ENCODE data around the gene ISG20. TPM values are rescaled to one million over a fixed set of nuclear protein-coding genes. Genes with fewer than 3 reads are reported as not detected.

The ISG20 gene
- total and polyA plus RNA-seq, 2 donors (not counting 1 experiment from before 2014, with no cell fraction given): 190 to 232 TPM

GRCh38 chr15:88647351-88648105 is 8.7 kb downstream of the ISG20 start:
- 41% methylated on average over 6 of the region's 11 CpGs for WGBS (ENCODE audit: insufficient coverage)
- peak; percentile 63 for ATAC-seq (ENCODE audit: low read depth)
- ChIA-PET CTCF (interaction anchor here (0.6 to 2.3 kb wide), 6 partner anchors 9 to 187 kb away, joined by 3 to 15 read pairs (median 4); partner anchors contain the start of gene ISG20), POLR2A (interaction anchor here (1.1 to 2.3 kb wide), 2 partner anchors 8 to 9 kb away, joined by 3 to 5 read pairs; no protein-coding TSS in a partner anchor)
- Histone ChIP-seq H3K4me2 (replicated peaks; ENCODE audit: low read depth, low read length, poor library complexity, severe bottlenecking) (peak overlapping the region; percentile 73), H3K36me3 (replicated peaks in 1 of 2; ENCODE audit: control extremely low read depth in 1 of 2, control insufficient read depth in 1 of 2, extremely low read depth in 1 of 2, insufficient read depth in 2 of 2, low read length in 1 of 2) (peaks cover 0 to 62% of the 10 kb centered on the region in 2 experiments), H3K4me3 (ENCODE audit: control extremely low read depth in 1 of 5, extremely low read depth in 1 of 5, insufficient read depth in 1 of 5, low read depth in 2 of 5, low read length in 4 of 5) (no peak overlapping the region), H3K27me3 (replicated peaks in 1 of 4; ENCODE audit: control extremely low read depth in 1 of 4, control insufficient read depth in 3 of 4, insufficient read depth in 4 of 4, low read length in 3 of 4) (no peaks in the 10 kb centered on the region), H4K20me1 (ENCODE audit: control insufficient read depth, insufficient read depth, low read length, poor library complexity, severe bottlenecking) (peaks cover 9% of the 10 kb centered on the region), H3K9me3 (ENCODE audit: control extremely low read depth in 1 of 3, control insufficient read depth in 2 of 3, insufficient read depth in 1 of 3, low read length in 2 of 3) (no peaks in the 10 kb centered on the region), H3K27ac (ENCODE audit: low read length in 2 of 2) (peak overlapping the region; percentile 76 to 91), H2AFZ (ENCODE audit: insufficient read depth, low read depth, low read length, poor library complexity, severe bottlenecking) (no peak overlapping the region), H3K79me2 (ENCODE audit: control insufficient read depth, insufficient read depth, low read length) (peaks cover 76% of the 10 kb centered on the region), H3K9ac (ENCODE audit: low read length) (peak overlapping the region; percentile 17), H3K4me1 (ENCODE audit: control insufficient read depth in 2 of 2, insufficient read depth in 2 of 2, low read length in 2 of 2) (peaks cover 80 to 85% of the 10 kb centered on the region in 2 donors)
- peak overlapping the region; percentile 72 for H3K4me3 Mint-ChIP-seq
- DNase-seq: peak; percentile 58
- H3K27ac Mint-ChIP-seq: peak overlapping the region; percentile 96
- H3K4me1 Mint-ChIP-seq: peaks cover 81% of the 10 kb centered on the region
- no peaks in the 10 kb centered on the region for H3K9me3 Mint-ChIP-seq (ENCODE audit: insufficient read depth)
- intact Hi-C loops (cut with micrococcal nuclease): no loop called here
- no peak for TF ChIP-seq CTCF (IDR thresholded peaks at IDR 0.05)
- no peak for TF ChIP-seq EZH2 (IDR thresholded peaks at IDR 0.05; ENCODE audit: borderline replicate concordance, insufficient read depth, low read depth, low read length, poor library complexity, severe bottlenecking)
- no peaks in the 10 kb centered on the region for H3K27me3 Mint-ChIP-seq

Measured in B cell (primary cell).